ENCODE data around the gene PFDN6.

- TF ChIP-seq POLR2AphosphoS5 (IDR thresholded peaks at IDR 0.05) (no peak), POLR2A (IDR thresholded peaks at IDR 0.05) (no peak)
- TF ChIP-seq, protein P1, sequence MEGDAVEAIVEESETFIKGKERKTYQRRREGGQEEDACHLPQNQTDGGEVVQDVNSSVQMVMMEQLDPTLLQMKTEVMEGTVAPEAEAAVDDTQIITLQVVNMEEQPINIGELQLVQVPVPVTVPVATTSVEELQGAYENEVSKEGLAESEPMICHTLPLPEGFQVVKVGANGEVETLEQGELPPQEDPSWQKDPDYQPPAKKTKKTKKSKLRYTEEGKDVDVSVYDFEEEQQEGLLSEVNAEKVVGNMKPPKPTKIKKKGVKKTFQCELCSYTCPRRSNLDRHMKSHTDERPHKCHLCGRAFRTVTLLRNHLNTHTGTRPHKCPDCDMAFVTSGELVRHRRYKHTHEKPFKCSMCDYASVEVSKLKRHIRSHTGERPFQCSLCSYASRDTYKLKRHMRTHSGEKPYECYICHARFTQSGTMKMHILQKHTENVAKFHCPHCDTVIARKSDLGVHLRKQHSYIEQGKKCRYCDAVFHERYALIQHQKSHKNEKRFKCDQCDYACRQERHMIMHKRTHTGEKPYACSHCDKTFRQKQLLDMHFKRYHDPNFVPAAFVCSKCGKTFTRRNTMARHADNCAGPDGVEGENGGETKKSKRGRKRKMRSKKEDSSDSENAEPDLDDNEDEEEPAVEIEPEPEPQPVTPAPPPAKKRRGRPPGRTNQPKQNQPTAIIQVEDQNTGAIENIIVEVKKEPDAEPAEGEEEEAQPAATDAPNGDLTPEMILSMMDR (IDR thresholded peaks at IDR 0.05), result no peak
These were observed 45.9 kb upstream of the PFDN6 start for GRCh38 chr6:33243476-33243875.
